ENCODE measurements around the gene TSBP1. TPM values are rescaled to one million over a fixed set of nuclear protein-coding genes. Genes with fewer than 3 reads are reported as not detected.

Gene TSBP1
- total RNA-seq, 4 donors from 2014 or later: not detected

- no peak for DNase-seq
- Histone ChIP-seq H3K4me3 (no peak overlapping the region), H3K36me3 (no peaks in the 10 kb centered on the region), H3K9me3 (no peaks in the 10 kb centered on the region), H3K27me3 (peaks cover 0 to 15% (median 4%) of the 10 kb centered on the region in 3 donors), H3K27ac (no peak overlapping the region), H3K4me1 (peaks cover 0 to 3% of the 10 kb centered on the region in 2 donors)
- ATAC-seq: no peak
- TF ChIP-seq POLR2A (IDR thresholded peaks at IDR 0.05) (no peak), CTCF (IDR thresholded peaks at IDR 0.05 in 4 of 5, conservative IDR thresholded peaks at IDR 0.05 in 1 of 5) (no peak)
- intact Hi-C loops (cut with DNase I; ENCODE audit: low total_unique reads) (no loop called here), in situ Hi-C loops (cut with MboI; ENCODE audit: low sequenced_read_pairs in 4 of 4) (loop anchor here in 2 of 4 donors (10.0 kb wide), 2 partner anchors 283 to 383 kb away; no protein-coding TSS in a partner anchor)
Measured at GRCh38 chr6:32411566-32412327, 40.0 kb upstream of the TSBP1 start.

- no peak for DNase-seq
- peaks cover 0 to 15% (median 6%) of the 10 kb centered on the region in 3 donors for H3K27me3 ChIP-seq
- ATAC-seq: no peak
- intact Hi-C loops (cut with DNase I; ENCODE audit: low total_unique reads): no loop called here
- H3K4me1 ChIP-seq: peaks cover 0 to 3% of the 10 kb centered on the region in 2 donors
- H3K36me3 ChIP-seq: no peaks in the 10 kb centered on the region
- no peak overlapping the region for H3K27ac ChIP-seq
- TF ChIP-seq POLR2A (IDR thresholded peaks at IDR 0.05) (no peak), CTCF (IDR thresholded peaks at IDR 0.05 in 4 of 5, conservative IDR thresholded peaks at IDR 0.05 in 1 of 5) (no peak)
- in situ Hi-C loops (cut with MboI; ENCODE audit: low sequenced_read_pairs in 4 of 4): loop anchor here in 2 of 4 donors (10.0 kb wide), 2 partner anchors 284 to 384 kb away; no protein-coding TSS in a partner anchor
- H3K9me3 ChIP-seq: no peaks in the 10 kb centered on the region
- H3K4me3 ChIP-seq: no peak overlapping the region
Measured at GRCh38 chr6:32410906-32411305, 39.2 kb upstream of the TSBP1 start.

GRCh38 chr6:32406857-32407256, 35.2 kb upstream of the TSBP1 start, which contains the start of gene BTNL2:
BTNL2 (minus strand) TSS chr6:32407181; CDS start chr6:32407123, 58 bp downstream.
- no peak within 1 kb of the TSS for H3K27ac ChIP-seq
- no peaks in the 10 kb centered on the region for H3K9me3 ChIP-seq
- no peaks in the 10 kb centered on the region for H3K4me1 ChIP-seq
- intact Hi-C loops (cut with DNase I; ENCODE audit: low total_unique reads): no loop called here
- in situ Hi-C loops (cut with MboI; ENCODE audit: low sequenced_read_pairs in 4 of 4): no loop called here
- no peak within 1 kb of the TSS for H3K4me3 ChIP-seq
- H3K36me3 ChIP-seq: no peaks in the 10 kb centered on the region
- DNase-seq (no peak), ATAC-seq (no peak)
- TF ChIP-seq POLR2A (IDR thresholded peaks at IDR 0.05) (no peak), CTCF (IDR thresholded peaks at IDR 0.05 in 4 of 5, conservative IDR thresholded peaks at IDR 0.05 in 1 of 5) (no peak)
- H3K27me3 ChIP-seq: peaks cover 0 to 16% (median 15%) of the 10 kb centered on the region in 3 donors

GRCh38 chr6:32406197-32406596, 34.5 kb upstream of the TSBP1 start:
- TF ChIP-seq POLR2A (IDR thresholded peaks at IDR 0.05): no peak
- no peak for TF ChIP-seq CTCF (IDR thresholded peaks at IDR 0.05 in 4 of 5, conservative IDR thresholded peaks at IDR 0.05 in 1 of 5)
- intact Hi-C loops (cut with DNase I; ENCODE audit: low total_unique reads): no loop called here
- H3K27me3 ChIP-seq: peaks cover 0 to 16% (median 15%) of the 10 kb centered on the region in 3 donors

More at GRCh38 chr6:32406197-32406596, 34.5 kb upstream of the TSBP1 start:
- ATAC-seq: no peak
- DNase-seq: no peak
- Histone ChIP-seq H3K36me3 (no peaks in the 10 kb centered on the region), H3K9me3 (no peaks in the 10 kb centered on the region), H3K4me1 (no peaks in the 10 kb centered on the region), H3K4me3 (no peak overlapping the region), H3K27ac (no peak overlapping the region)
- in situ Hi-C loops (cut with MboI; ENCODE audit: low sequenced_read_pairs in 4 of 4): no loop called here
